ENCODE measurements around the gene TTC28. TPM values are rescaled to one million over a fixed set of nuclear protein-coding genes. Genes with fewer than 3 reads are reported as not detected.

The TTC28 gene
- total RNA-seq, 1 experiment from 2014 or later = 0.12 TPM

DNA sequence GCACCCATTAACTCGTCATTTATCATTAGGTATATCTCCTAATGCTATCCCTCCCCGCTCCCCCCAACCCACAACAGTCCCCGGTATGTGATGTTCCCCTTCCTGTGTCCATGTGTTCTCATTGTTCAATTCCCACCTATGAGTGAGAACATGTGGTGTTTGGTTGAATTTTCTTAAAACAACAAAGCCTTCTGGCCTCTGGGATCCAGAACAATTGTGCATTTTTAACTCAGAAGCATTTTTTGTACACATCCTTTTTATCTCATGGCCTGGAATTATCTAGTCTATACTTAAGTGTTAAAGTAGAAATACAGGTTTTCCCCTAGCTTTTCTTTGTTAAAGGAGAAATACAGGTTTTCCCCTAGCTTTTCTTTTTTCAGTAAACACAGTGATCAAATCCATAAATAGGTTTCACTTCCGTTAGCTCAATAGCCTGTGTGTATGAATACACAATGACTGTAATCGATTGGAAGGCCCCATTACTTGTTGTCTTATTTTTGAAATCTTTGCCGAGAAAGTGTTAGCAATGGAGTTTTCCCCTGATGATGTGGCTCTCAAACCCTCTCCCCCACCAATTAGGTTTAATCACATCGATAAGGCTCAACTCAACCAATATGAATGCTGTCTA lies 635.0 kb downstream of the TTC28 start (continued):
- TF ChIP-seq, protein P1, sequence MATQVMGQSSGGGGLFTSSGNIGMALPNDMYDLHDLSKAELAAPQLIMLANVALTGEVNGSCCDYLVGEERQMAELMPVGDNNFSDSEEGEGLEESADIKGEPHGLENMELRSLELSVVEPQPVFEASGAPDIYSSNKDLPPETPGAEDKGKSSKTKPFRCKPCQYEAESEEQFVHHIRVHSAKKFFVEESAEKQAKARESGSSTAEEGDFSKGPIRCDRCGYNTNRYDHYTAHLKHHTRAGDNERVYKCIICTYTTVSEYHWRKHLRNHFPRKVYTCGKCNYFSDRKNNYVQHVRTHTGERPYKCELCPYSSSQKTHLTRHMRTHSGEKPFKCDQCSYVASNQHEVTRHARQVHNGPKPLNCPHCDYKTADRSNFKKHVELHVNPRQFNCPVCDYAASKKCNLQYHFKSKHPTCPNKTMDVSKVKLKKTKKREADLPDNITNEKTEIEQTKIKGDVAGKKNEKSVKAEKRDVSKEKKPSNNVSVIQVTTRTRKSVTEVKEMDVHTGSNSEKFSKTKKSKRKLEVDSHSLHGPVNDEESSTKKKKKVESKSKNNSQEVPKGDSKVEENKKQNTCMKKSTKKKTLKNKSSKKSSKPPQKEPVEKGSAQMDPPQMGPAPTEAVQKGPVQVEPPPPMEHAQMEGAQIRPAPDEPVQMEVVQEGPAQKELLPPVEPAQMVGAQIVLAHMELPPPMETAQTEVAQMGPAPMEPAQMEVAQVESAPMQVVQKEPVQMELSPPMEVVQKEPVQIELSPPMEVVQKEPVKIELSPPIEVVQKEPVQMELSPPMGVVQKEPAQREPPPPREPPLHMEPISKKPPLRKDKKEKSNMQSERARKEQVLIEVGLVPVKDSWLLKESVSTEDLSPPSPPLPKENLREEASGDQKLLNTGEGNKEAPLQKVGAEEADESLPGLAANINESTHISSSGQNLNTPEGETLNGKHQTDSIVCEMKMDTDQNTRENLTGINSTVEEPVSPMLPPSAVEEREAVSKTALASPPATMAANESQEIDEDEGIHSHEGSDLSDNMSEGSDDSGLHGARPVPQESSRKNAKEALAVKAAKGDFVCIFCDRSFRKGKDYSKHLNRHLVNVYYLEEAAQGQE (IDR thresholded peaks at IDR 0.05; ENCODE audit: low read depth) = no peak

DNA sequence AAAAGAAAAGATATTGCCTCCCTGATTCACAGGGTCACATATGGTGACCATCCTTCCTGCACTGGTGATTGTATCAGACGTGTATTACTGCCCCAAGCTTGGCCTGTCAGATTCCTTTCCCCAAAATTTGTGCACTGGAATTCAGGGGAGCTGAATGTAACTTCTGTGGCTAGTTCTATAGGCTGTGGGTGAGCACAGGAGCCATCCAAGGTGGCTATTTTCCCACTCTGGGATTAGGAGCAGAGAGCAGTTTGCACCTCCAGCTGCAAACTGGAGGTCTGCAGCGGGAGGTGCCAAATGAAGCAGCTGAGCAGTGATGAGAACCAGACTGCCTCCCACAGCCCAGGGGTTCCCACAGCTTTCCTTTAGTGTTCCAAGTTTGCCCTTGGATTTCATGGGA lies 636.4 kb downstream of the TTC28 start:
- no TSS peak for BruUV-seq (replicated peaks)
- Histone ChIP-seq H3K9ac (ENCODE audit: low read length) (no peak overlapping the region), H3K9me2 (ENCODE audit: insufficient read depth) (no peaks in the 10 kb centered on the region), H4K20me1 (ENCODE audit: insufficient read depth) (no peaks in the 10 kb centered on the region), H3K79me2 (ENCODE audit: insufficient read depth, low read length) (no peaks in the 10 kb centered on the region), H3K9me3 (ENCODE audit: control insufficient read depth in 1 of 2, insufficient read depth in 1 of 2, low read depth in 1 of 2, low read length in 2 of 2) (no peaks in the 10 kb centered on the region), H3K36me3 (ENCODE audit: control insufficient read depth in 1 of 2, insufficient read depth in 2 of 2, low read length in 2 of 2) (no peaks in the 10 kb centered on the region), H2AFZ (ENCODE audit: low read depth, low read length, poor library complexity, severe bottlenecking) (no peak overlapping the region), H3K27me3 (ENCODE audit: insufficient read depth, low read length) (peaks cover 28% of the 10 kb centered on the region), H3K4me3 (replicated peaks in 1 of 2; ENCODE audit: low read depth in 1 of 2, low read length in 2 of 2) (no peak overlapping the region), H3K4me1 (ENCODE audit: control insufficient read depth in 1 of 2, insufficient read depth in 2 of 2, low read length in 2 of 2) (no peaks in the 10 kb centered on the region), H3K4me2 (ENCODE audit: low read length) (no peak overlapping the region), H3K27ac (ENCODE audit: low read depth, low read length) (no peak overlapping the region)
- ChIA-PET POLR2A (no interaction called here), RAD21 (ENCODE audit: low non-redundant PET in 1 of 2, low total read pairs in 2 of 2, uncharacterized antibody in 2 of 2, unreplicated experiment in 2 of 2) (no interaction called here), CTCF (interaction anchor here (2.0 kb wide), 1 partner anchor 9 kb away, joined by 11 read pairs; no protein-coding TSS in a partner anchor)
- intact Hi-C loops (cut with micrococcal nuclease) = no loop called here
- no peak for DNase-seq (ENCODE audit: low read depth, low spot score)
- no peak for ATAC-seq
- TF ChIP-seq ELF1 (IDR thresholded peaks at IDR 0.05; ENCODE audit: borderline replicate concordance, low read depth) (no peak), YY1 (IDR thresholded peaks at IDR 0.05; ENCODE audit: extremely low read depth, insufficient replicate concordance, low read depth, low read length) (no peak), SRF (IDR thresholded peaks at IDR 0.05; ENCODE audit: low read depth) (no peak), CBX3 (IDR thresholded peaks at IDR 0.05; ENCODE audit: low read depth) (no peak), FOSL1 (IDR thresholded peaks at IDR 0.05; ENCODE audit: low read depth) (no peak), SIN3A (IDR thresholded peaks at IDR 0.05; ENCODE audit: low read depth) (no peak), EZH2 (IDR thresholded peaks at IDR 0.05) (no peak), TCF7L2 (IDR thresholded peaks at IDR 0.05; ENCODE audit: borderline replicate concordance, extremely low read depth, insufficient read depth, insufficient read length) (no peak), SP1 (IDR thresholded peaks at IDR 0.05; ENCODE audit: low read depth) (no peak), CTCF (IDR thresholded peaks at IDR 0.05 in 2 of 3, conservative IDR thresholded peaks at IDR 0.05 in 1 of 3; ENCODE audit: borderline replicate concordance in 1 of 3, insufficient read depth in 1 of 3, low read depth in 2 of 3, low read length in 2 of 3) (no peak), ZFX (IDR thresholded peaks at IDR 0.05) (no peak), EGR1 (IDR thresholded peaks at IDR 0.05; ENCODE audit: low read depth) (no peak), MAX (IDR thresholded peaks at IDR 0.05) (no peak), POLR2AphosphoS5 (IDR thresholded peaks at IDR 0.05; ENCODE audit: low read depth, low read length) (no peak), ZNF274 (IDR thresholded peaks at IDR 0.05; ENCODE audit: low read depth, low read length) (no peak)
- TF ChIP-seq, protein P2, sequence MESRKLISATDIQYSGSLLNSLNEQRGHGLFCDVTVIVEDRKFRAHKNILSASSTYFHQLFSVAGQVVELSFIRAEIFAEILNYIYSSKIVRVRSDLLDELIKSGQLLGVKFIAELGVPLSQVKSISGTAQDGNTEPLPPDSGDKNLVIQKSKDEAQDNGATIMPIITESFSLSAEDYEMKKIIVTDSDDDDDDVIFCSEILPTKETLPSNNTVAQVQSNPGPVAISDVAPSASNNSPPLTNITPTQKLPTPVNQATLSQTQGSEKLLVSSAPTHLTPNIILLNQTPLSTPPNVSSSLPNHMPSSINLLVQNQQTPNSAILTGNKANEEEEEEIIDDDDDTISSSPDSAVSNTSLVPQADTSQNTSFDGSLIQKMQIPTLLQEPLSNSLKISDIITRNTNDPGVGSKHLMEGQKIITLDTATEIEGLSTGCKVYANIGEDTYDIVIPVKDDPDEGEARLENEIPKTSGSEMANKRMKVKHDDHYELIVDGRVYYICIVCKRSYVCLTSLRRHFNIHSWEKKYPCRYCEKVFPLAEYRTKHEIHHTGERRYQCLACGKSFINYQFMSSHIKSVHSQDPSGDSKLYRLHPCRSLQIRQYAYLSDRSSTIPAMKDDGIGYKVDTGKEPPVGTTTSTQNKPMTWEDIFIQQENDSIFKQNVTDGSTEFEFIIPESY (IDR thresholded peaks at IDR 0.05; ENCODE audit: extremely low read depth, insufficient replicate concordance, low read length) = no peak
- TF ChIP-seq, protein P3, sequence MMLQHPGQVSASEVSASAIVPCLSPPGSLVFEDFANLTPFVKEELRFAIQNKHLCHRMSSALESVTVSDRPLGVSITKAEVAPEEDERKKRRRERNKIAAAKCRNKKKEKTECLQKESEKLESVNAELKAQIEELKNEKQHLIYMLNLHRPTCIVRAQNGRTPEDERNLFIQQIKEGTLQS (IDR thresholded peaks at IDR 0.05) = no peak
